ENCODE measurements around the gene AKR1B15. TPM values are rescaled to one million over a fixed set of nuclear protein-coding genes. Genes with fewer than 3 reads are reported as not detected.

Gene AKR1B15
- not detected in 2 replicates for total RNA-seq

DNA sequence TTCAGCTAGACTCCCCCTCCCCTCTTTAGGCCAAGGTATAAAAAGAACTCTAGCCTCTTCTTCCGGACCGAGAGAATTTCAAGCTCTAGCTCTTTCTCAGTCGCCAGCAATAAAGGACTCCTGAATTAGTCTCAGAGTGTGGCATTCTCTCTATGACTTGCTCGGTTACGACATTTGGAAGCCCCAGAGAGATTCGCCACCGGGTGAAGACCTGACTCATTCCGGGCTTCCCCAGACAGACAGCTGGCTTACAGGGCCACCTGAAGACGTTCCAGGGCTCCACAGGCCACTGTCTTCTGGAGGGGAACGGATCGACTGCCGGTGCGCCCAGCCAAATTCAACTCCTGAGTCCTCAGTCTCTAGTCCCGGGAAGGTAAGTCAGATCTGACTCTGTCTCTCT lies at the start of gene AKR1B15:
Gene AKR1B15 (plus strand): TSS at position 234 of the 400 bp plus-strand sequence. CDS start 15,510 bp downstream, outside the sequence.

Other genes starting within 250 kb of the AKR1B15 start
- 17.5 and 23.0 TPM in 2 replicates for gene SLC35B4, start 232.2 kb upstream of the AKR1B15 start, total RNA-seq
- 147 and 229 TPM in 2 replicates for gene AKR1B1, start 90.0 kb upstream of the AKR1B15 start, total RNA-seq
- 0.32 TPM in 1 of 2 replicates, not detected in the other for gene AKR1B10, start 21.5 kb upstream of the AKR1B15 start, total RNA-seq
- gene BPGM, start 97.7 kb downstream of the AKR1B15 start, total RNA-seq: 22.2 and 23.1 TPM in 2 replicates
- 799 and 992 TPM in 2 replicates for gene CALD1, start 230.5 kb downstream of the AKR1B15 start, total RNA-seq